ENCODE results near the gene SFXN1. TPM values are rescaled to one million over a fixed set of nuclear protein-coding genes. Genes with fewer than 3 reads are reported as not detected.
"Not testable (repeated sequence)": the region's sequence is repeated elsewhere in the genome, so short reads cannot be mapped to it uniquely, and the experiment has no call there.

The SFXN1 gene
- total RNA-seq, 4 donors from 2014 or later = 18.0 to 26.1 (median 21.2) TPM

GRCh38 chr5:175448276-175448675 lies 30.1 kb upstream of the SFXN1 start:
- no peaks in the 10 kb centered on the region for H3K36me3 ChIP-seq
- no peak overlapping the region for H3K4me3 ChIP-seq
- H3K4me1 ChIP-seq = peaks cover 0 to 19% (median 11%) of the 10 kb centered on the region in 3 donors
- peaks cover 74% of the 10 kb centered on the region for H3K27me3 ChIP-seq
- WGBS, 2 donors (ENCODE audit: low coverage in 1 of 2) = 17 to 26% methylated on average over 3 of the region's 3 CpGs
- H3K9me3 ChIP-seq = no peaks in the 10 kb centered on the region
- TF ChIP-seq POLR2AphosphoS5 (IDR thresholded peaks at IDR 0.05) (no peak), EP300 (IDR thresholded peaks at IDR 0.05) (no peak), POLR2A (IDR thresholded peaks at IDR 0.05) (no peak)
- TF ChIP-seq, protein P1, sequence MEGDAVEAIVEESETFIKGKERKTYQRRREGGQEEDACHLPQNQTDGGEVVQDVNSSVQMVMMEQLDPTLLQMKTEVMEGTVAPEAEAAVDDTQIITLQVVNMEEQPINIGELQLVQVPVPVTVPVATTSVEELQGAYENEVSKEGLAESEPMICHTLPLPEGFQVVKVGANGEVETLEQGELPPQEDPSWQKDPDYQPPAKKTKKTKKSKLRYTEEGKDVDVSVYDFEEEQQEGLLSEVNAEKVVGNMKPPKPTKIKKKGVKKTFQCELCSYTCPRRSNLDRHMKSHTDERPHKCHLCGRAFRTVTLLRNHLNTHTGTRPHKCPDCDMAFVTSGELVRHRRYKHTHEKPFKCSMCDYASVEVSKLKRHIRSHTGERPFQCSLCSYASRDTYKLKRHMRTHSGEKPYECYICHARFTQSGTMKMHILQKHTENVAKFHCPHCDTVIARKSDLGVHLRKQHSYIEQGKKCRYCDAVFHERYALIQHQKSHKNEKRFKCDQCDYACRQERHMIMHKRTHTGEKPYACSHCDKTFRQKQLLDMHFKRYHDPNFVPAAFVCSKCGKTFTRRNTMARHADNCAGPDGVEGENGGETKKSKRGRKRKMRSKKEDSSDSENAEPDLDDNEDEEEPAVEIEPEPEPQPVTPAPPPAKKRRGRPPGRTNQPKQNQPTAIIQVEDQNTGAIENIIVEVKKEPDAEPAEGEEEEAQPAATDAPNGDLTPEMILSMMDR (IDR thresholded peaks at IDR 0.05) = no peak
- no peak for ATAC-seq
- H3K27ac ChIP-seq = no peak overlapping the region

GRCh38 chr5:175452166-175452565 lies 26.2 kb upstream of the SFXN1 start:
- Histone ChIP-seq H3K36me3 (no peaks in the 10 kb centered on the region), H3K27ac (no peak overlapping the region), H3K9me3 (no peaks in the 10 kb centered on the region), H3K4me3 (no peak overlapping the region), H3K4me1 (no peaks in the 10 kb centered on the region), H3K27me3 (peaks cover 65% of the 10 kb centered on the region)
- TF ChIP-seq POLR2AphosphoS5 (IDR thresholded peaks at IDR 0.05) (no peak), EP300 (IDR thresholded peaks at IDR 0.05) (no peak), POLR2A (IDR thresholded peaks at IDR 0.05) (no peak)
- TF ChIP-seq, protein P1 (IDR thresholded peaks at IDR 0.05) = no peak
- WGBS, 2 donors (ENCODE audit: low coverage in 1 of 2) = 49 to 72% methylated on average over 2 of the region's 2 CpGs
- ATAC-seq = no peak

GRCh38 chr5:175454338-175454737 lies 24.0 kb upstream of the SFXN1 start:
- H3K27me3 ChIP-seq = peaks cover 67% of the 10 kb centered on the region
- H3K27ac ChIP-seq, H3K4me1 ChIP-seq, H3K36me3 ChIP-seq, H3K9me3 ChIP-seq, ATAC-seq, H3K4me3 ChIP-seq: not testable (repeated sequence)
- WGBS, 2 donors (ENCODE audit: low coverage in 1 of 2) = 80 to 83% methylated on average over 3 to 5 of the region's 5 CpGs

- Histone ChIP-seq H3K9me3 (no peaks in the 10 kb centered on the region), H3K36me3 (no peaks in the 10 kb centered on the region), H3K27ac (no peak overlapping the region), H3K4me1 (no peaks in the 10 kb centered on the region), H3K27me3 (peaks cover 56% of the 10 kb centered on the region), H3K4me3 (no peak overlapping the region)
- TF ChIP-seq POLR2A (IDR thresholded peaks at IDR 0.05) = no peak
- TF ChIP-seq EP300 (IDR thresholded peaks at IDR 0.05) = no peak
- TF ChIP-seq, protein P1 (IDR thresholded peaks at IDR 0.05) = no peak
- no peak for TF ChIP-seq POLR2AphosphoS5 (IDR thresholded peaks at IDR 0.05)
- ATAC-seq = no peak
- 67 to 85% methylated on average over 4 to 11 of the region's 11 CpGs for WGBS, 2 donors (ENCODE audit: low coverage in 1 of 2)
Observed at GRCh38 chr5:175456105-175456742, 22.1 kb upstream of the SFXN1 start.

GRCh38 chr5:175457466-175457865 lies 20.9 kb upstream of the SFXN1 start:
- 33 to 50% methylated on average over 1 of the region's 1 CpG for WGBS, 2 donors (ENCODE audit: low coverage in 1 of 2)
- H3K27ac ChIP-seq = no peak overlapping the region
- peaks cover 0 to 6% (median 0%) of the 10 kb centered on the region in 3 donors for H3K9me3 ChIP-seq
- H3K36me3 ChIP-seq = no peaks in the 10 kb centered on the region
- H3K4me3 ChIP-seq = no peak overlapping the region
- ATAC-seq = no peak
- TF ChIP-seq EP300 (IDR thresholded peaks at IDR 0.05) (no peak), POLR2AphosphoS5 (IDR thresholded peaks at IDR 0.05) (no peak), POLR2A (IDR thresholded peaks at IDR 0.05) (no peak)
- TF ChIP-seq, protein P1 (IDR thresholded peaks at IDR 0.05) = no peak
- peaks cover 46% of the 10 kb centered on the region for H3K27me3 ChIP-seq
- H3K4me1 ChIP-seq = no peaks in the 10 kb centered on the region
